Mesenchymal stem cell (in vitro differentiated cells and primary cell): ENCODE data around the gene NLRP14.
A peak's percentile ranks its signal among the peaks of the same experiment; 100 is the strongest.

ENCODE experiments used
- DNase-seq: peaks from one replicate; pipeline ENCODE4 v3.0.0-alpha.2; 2013
- H2AFZ ChIP-seq: one replicate; pipeline ENCODE4 v1.6.1; 2013; ENCODE audit warnings: low read depth, mild to moderate bottlenecking, control low read depth, inconsistent platforms, low read length, moderate library complexity
- H2AK5ac ChIP-seq: 2 replicates; pipeline ENCODE4 v1.6.1; 2013; ENCODE audit warnings: low read length, moderate library complexity, mild to moderate bottlenecking, inconsistent platforms; ENCODE audit not compliant: severe bottlenecking
- H2BK120ac ChIP-seq: one replicate; pipeline ENCODE4 v1.6.1; 2013; ENCODE audit warnings: low read depth, mild to moderate bottlenecking, inconsistent platforms, low read length, moderate library complexity
- H2BK12ac ChIP-seq, 2 experiments: one replicate each; pipeline ENCODE4 v1.6.1; 2013; ENCODE audit warnings: inconsistent platforms in 2 of 2, low read length in 2 of 2, mild to moderate bottlenecking in 2 of 2, moderate library complexity in 2 of 2, control low read depth in 1 of 2
- H2BK15ac ChIP-seq: one replicate; pipeline ENCODE4 v1.6.1; 2013; ENCODE audit warnings: mild to moderate bottlenecking, low read depth, inconsistent platforms; ENCODE audit not compliant: poor library complexity, severe bottlenecking
- H2BK5ac ChIP-seq: 2 replicates; pipeline ENCODE4 v1.6.1; 2013; ENCODE audit warnings: low read depth, mild to moderate bottlenecking, low read length, control low read depth, inconsistent platforms; ENCODE audit not compliant: poor library complexity, severe bottlenecking
- H3K14ac ChIP-seq, 2 experiments: one replicate each; pipeline ENCODE4 v1.6.1; 2013; ENCODE audit warnings: inconsistent platforms in 2 of 2, low read length in 2 of 2, control low read depth in 1 of 2, mild to moderate bottlenecking in 1 of 2, moderate library complexity in 1 of 2
- H3K18ac ChIP-seq, 2 experiments: one replicate each; pipeline ENCODE4 v1.6.1; 2013; ENCODE audit warnings: inconsistent platforms in 2 of 2, low read length in 2 of 2, control low read depth in 1 of 2, low read depth in 1 of 2, mild to moderate bottlenecking in 1 of 2
- H3K23ac ChIP-seq, 2 experiments: one replicate each; pipeline ENCODE4 v1.6.1; 2013; ENCODE audit warnings: inconsistent platforms in 2 of 2, low read length in 2 of 2, mild to moderate bottlenecking in 2 of 2, moderate library complexity in 2 of 2, control low read depth in 1 of 2
- H3K27ac ChIP-seq: 2 replicates; pipeline ENCODE4 v1.5.1; 2013; ENCODE audit warnings: mild to moderate bottlenecking, moderate library complexity, low read length, control low read depth, inconsistent platforms; ENCODE audit not compliant: poor library complexity, severe bottlenecking
- H3K27me3 ChIP-seq, 2 experiments: 2 replicates each; pipeline versions ENCODE4 v1.6.1 to v1.7.0; 2013; ENCODE audit warnings: low read length in 2 of 2, mild to moderate bottlenecking in 2 of 2, moderate library complexity in 2 of 2, control low read depth in 1 of 2, inconsistent platforms in 1 of 2; ENCODE audit not compliant: control insufficient read depth in 1 of 2, insufficient read depth in 1 of 2
- H3K36me3 ChIP-seq, 2 experiments: 2 replicates each; pipeline versions ENCODE4 v1.6.1 to v1.7.0; 2013; ENCODE audit warnings: low read length in 2 of 2, control low read depth in 1 of 2, inconsistent platforms in 1 of 2, low read depth in 1 of 2, mild to moderate bottlenecking in 1 of 2; ENCODE audit not compliant: insufficient read depth in 2 of 2, control insufficient read depth in 1 of 2
- H3K4ac ChIP-seq, 2 experiments: one replicate each; pipeline ENCODE4 v1.6.1; 2013; ENCODE audit warnings: inconsistent platforms in 2 of 2, low read length in 2 of 2, mild to moderate bottlenecking in 2 of 2, moderate library complexity in 2 of 2, control low read depth in 1 of 2, low read depth in 1 of 2
- H3K4me1 ChIP-seq: 2 replicates; pipeline ENCODE4 v1.6.1; 2013; ENCODE audit warnings: low read depth, low read length, control low read depth; ENCODE audit not compliant: control insufficient read depth, insufficient read depth
- H3K4me2 ChIP-seq: 2 replicates; pipeline ENCODE4 v1.6.1; 2013; ENCODE audit warnings: low read length, mild to moderate bottlenecking, inconsistent platforms; ENCODE audit not compliant: poor library complexity, severe bottlenecking
- H3K4me3 ChIP-seq, 2 experiments: 2 replicates each; pipeline versions ENCODE4 v1.5.1 to v1.7.0; 2013; ENCODE audit warnings: low read length in 2 of 2, mild to moderate bottlenecking in 2 of 2, control low read depth in 1 of 2, low read depth in 1 of 2; ENCODE audit not compliant: insufficient read depth in 1 of 2
- H3K79me1 ChIP-seq: replicated peaks from 2 replicates; pipeline ENCODE4 v1.6.1; 2013; ENCODE audit warnings: mild to moderate bottlenecking, control low read depth, low read length, inconsistent platforms; ENCODE audit not compliant: poor library complexity, severe bottlenecking
- H3K9ac ChIP-seq: 2 replicates; pipeline ENCODE4 v1.7.0; 2013; ENCODE audit warnings: mild to moderate bottlenecking, low read length, moderate library complexity
- H3K9me3 ChIP-seq: 2 replicates; pipeline ENCODE4 v1.7.0; 2013; ENCODE audit warnings: mild to moderate bottlenecking, low read length; ENCODE audit not compliant: control insufficient read depth
- H4K8ac ChIP-seq: one replicate; pipeline ENCODE4 v1.6.1; 2013; ENCODE audit warnings: inconsistent platforms, mild to moderate bottlenecking, low read length, moderate library complexity
- H4K91ac ChIP-seq: one replicate; pipeline ENCODE4 v1.6.1; 2013; ENCODE audit warnings: mild to moderate bottlenecking, low read length, inconsistent platforms
- WGBS: methylation state at CpG from one replicate; pipeline ENCODE4 v1.1.7; 2013; ENCODE audit warnings: mixed read lengths; 5-methylcytosine and 5-hydroxymethylcytosine counted together

NLRP14 gene

DNA sequence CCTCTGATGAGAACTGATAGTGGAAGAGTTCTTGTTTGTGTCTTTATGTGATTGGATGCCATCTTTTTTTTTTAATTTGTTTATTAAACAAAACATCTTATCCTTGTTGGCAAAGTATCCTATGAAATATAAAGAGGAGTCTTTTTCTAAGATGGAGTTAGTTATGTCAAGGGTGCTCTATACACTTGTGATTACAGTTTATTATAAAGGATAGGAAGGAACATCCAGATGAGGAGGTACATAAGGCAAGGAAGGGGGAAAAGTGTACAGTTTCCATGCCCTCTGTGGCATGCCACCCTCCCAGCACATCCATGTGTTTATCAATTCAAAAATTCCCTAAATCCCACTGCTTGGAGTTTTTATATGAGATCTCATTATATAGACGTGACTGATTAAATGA lies 61.2 kb downstream of the NLRP14 start:
- Histone ChIP-seq H4K91ac (no peak overlapping the region), H3K79me1 (no peaks in the 10 kb centered on the region), H2AFZ (no peak overlapping the region), H3K27ac (no peak overlapping the region), H2BK5ac (no peak overlapping the region), H3K9me3 (peaks cover 21% of the 10 kb centered on the region), H3K4me3 (no peak overlapping the region), H2BK120ac (no peak overlapping the region), H3K9ac (no peak overlapping the region), H2AK5ac (no peak overlapping the region), H3K27me3 (peaks cover 0 to 9% of the 10 kb centered on the region in 2 experiments), H3K4ac (no peak overlapping the region), H2BK12ac (no peak overlapping the region), H3K14ac (no peak overlapping the region), H3K23ac (no peak overlapping the region), H3K4me2 (no peak overlapping the region), H3K18ac (no peak overlapping the region), H3K36me3 (no peaks in the 10 kb centered on the region), H2BK15ac (no peak overlapping the region), H3K4me1 (no peaks in the 10 kb centered on the region), H4K8ac (no peak overlapping the region)
- 88% methylated on average over 1 of the region's 1 CpG for WGBS
- DNase-seq = no peak

DNA sequence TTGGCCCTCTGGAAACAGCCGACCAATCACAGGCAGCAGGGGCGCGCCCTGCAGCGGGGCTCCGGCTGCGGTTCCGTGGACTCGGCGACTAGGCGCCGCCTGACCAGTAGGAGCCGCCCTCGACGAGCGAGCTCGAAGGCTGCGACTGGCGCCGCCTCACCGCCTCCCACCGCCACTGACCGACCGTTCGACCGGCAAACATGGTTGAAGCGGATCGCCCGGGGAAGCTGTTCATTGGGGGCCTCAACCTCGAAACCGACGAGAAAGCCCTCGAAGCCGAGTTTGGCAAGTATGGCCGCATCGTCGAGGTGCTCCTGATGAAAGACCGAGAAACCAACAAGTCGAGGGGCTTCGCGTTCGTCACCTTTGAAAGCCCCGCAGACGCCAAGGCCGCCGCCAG lies 68.6 kb downstream of the NLRP14 start, which contains the start of gene RBMXL2:
TSS of gene RBMXL2 (plus strand) at position 78 of the 400 bp plus-strand sequence. CDS start at position 201, 123 bp downstream.
- H3K14ac ChIP-seq = no peak within 1 kb of the TSS
- no peak within 1 kb of the TSS for H2BK5ac ChIP-seq
- no peak within 1 kb of the TSS for H4K8ac ChIP-seq
- H4K91ac ChIP-seq = peak within 1 kb of the TSS; percentile 15
- no peak within 1 kb of the TSS for H3K4me2 ChIP-seq
- H2AK5ac ChIP-seq = no peak within 1 kb of the TSS
- 96% methylated on average over 45 of the region's 45 CpGs for WGBS
- no peak within 1 kb of the TSS for H3K27ac ChIP-seq
- no peaks in the 10 kb centered on the region for H3K9me3 ChIP-seq
- H3K79me1 ChIP-seq = no peaks in the 10 kb centered on the region
- H3K9ac ChIP-seq = no peak within 1 kb of the TSS
- no peaks in the 10 kb centered on the region for H3K36me3 ChIP-seq
- no peaks in the 10 kb centered on the region for H3K4me1 ChIP-seq
- H2BK12ac ChIP-seq = no peak within 1 kb of the TSS
- H3K27me3 ChIP-seq = peaks cover 0 to 22% of the 10 kb centered on the region in 2 experiments
- H3K18ac ChIP-seq = no peak within 1 kb of the TSS
- no peak within 1 kb of the TSS for H2BK120ac ChIP-seq
- no peak within 1 kb of the TSS for H2BK15ac ChIP-seq
- no peak within 1 kb of the TSS for H2AFZ ChIP-seq
- H3K4me3 ChIP-seq = no peak within 1 kb of the TSS
- DNase-seq = no peak
- no peak within 1 kb of the TSS for H3K4ac ChIP-seq
- peak within 1 kb of the TSS in 1 of 2 experiments; percentile 50 for H3K23ac ChIP-seq

DNA sequence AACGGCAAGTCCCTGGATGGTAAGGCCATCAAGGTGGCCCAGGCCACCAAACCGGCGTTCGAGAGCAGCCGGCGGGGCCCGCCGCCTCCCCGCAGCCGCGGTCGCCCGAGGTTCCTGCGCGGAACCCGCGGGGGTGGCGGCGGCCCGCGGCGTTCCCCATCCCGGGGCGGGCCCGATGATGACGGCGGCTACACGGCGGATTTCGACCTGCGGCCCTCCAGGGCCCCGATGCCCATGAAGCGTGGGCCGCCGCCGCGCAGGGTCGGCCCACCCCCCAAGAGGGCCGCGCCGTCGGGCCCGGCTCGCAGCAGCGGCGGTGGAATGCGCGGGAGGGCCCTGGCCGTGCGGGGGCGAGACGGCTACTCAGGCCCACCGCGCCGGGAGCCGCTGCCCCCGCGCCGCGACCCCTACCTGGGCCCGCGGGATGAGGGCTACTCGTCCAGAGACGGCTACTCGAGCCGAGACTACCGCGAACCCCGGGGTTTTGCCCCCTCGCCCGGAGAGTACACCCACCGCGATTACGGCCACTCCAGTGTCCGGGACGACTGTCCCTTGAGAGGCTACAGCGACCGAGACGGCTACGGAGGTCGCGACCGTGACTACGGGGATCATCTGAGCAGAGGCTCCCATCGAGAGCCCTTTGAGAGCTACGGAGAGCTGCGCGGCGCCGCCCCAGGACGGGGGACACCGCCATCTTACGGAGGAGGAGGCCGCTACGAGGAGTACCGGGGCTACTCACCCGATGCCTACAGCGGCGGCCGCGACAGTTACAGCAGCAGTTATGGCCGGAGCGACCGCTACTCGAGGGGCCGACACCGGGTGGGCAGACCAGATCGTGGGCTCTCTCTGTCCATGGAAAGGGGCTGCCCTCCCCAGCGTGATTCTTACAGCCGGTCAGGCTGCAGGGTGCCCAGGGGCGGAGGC lies 69.3 kb downstream of the NLRP14 start:
- Histone ChIP-seq H2BK15ac (no peak overlapping the region), H3K79me1 (no peaks in the 10 kb centered on the region), H3K4ac (no peak overlapping the region), H3K4me1 (no peaks in the 10 kb centered on the region), H2BK120ac (no peak overlapping the region), H3K18ac (no peak overlapping the region), H4K91ac (peak overlapping the region; percentile 39), H3K4me3 (no peak overlapping the region), H2AFZ (no peak overlapping the region), H3K27ac (no peak overlapping the region), H3K14ac (no peak overlapping the region), H2AK5ac (no peak overlapping the region), H3K9me3 (no peaks in the 10 kb centered on the region), H3K36me3 (no peaks in the 10 kb centered on the region), H2BK12ac (no peak overlapping the region), H3K9ac (no peak overlapping the region), H2BK5ac (no peak overlapping the region), H4K8ac (no peak overlapping the region), H3K27me3 (peaks cover 0 to 16% of the 10 kb centered on the region in 2 experiments), H3K4me2 (no peak overlapping the region), H3K23ac (peak overlapping the region in 1 of 2 experiments; percentile 50)
- WGBS = 97% methylated on average over 95 of the region's 111 CpGs
- no peak for DNase-seq

DNA sequence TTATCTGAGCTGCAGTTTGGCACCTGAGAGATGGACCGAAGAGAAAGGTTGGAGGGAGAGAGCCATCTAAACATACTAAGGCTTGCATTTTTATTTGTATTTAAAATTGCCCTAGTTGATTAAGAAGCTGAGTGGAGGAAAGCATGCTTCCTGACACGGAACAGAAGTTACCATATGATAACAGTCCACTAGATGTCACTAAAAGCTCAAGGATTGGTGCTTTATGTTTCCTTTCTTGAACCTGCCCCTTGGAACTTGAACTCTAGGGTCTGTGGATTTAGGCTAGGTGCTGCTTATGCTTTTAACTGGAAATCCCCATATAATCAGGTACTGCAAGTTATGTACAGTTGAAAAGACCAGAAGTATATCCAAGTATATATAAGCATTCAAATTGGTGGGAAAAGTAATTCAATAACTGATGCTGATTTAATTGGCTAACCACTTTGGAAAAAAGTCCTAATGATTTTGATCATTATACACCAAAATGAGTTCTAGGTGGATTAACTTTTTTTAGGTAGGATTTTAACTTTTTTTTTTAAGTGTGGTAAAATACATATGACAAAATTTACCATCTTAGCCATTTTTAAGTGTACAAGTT lies 78.1 kb downstream of the NLRP14 start:
- Histone ChIP-seq H2AK5ac (no peak overlapping the region), H3K18ac (no peak overlapping the region), H3K36me3 (no peaks in the 10 kb centered on the region), H2BK15ac (no peak overlapping the region), H4K91ac (no peak overlapping the region), H3K9ac (no peak overlapping the region), H3K9me3 (no peaks in the 10 kb centered on the region), H4K8ac (no peak overlapping the region), H3K27me3 (peaks cover 0 to 21% of the 10 kb centered on the region in 2 experiments), H2BK120ac (no peak overlapping the region), H3K27ac (no peak overlapping the region), H3K23ac (no peak overlapping the region), H3K79me1 (no peaks in the 10 kb centered on the region), H3K4me2 (no peak overlapping the region), H3K14ac (no peak overlapping the region), H2AFZ (no peak overlapping the region), H3K4me1 (no peaks in the 10 kb centered on the region), H2BK5ac (no peak overlapping the region), H3K4ac (no peak overlapping the region), H2BK12ac (no peak overlapping the region), H3K4me3 (no peak overlapping the region)
- DNase-seq = peak; percentile 65
- 0% methylated on average over 2 of the region's 2 CpGs for WGBS
